B cell (primary cell): ENCODE results near the gene SLC35B2. TPM values are rescaled to one million over a fixed set of nuclear protein-coding genes. Genes with fewer than 3 reads are reported as not detected.
A peak's percentile ranks its signal among the peaks of the same experiment; 100 is the strongest.

Experiments used
- ATAC-seq: fragments of 200-7000 bp; cut with Tn5 transposase; one replicate; pipeline ENCODE4 v1.10.0; 2021; ENCODE audit warnings: low read depth, mild to moderate bottlenecking, moderate number of reproducible peaks, moderate library complexity
- CTCF ChIA-PET: fragments of 350-600 bp; sonication (Branson Sonifier 250); formaldehyde crosslinking; loops from one replicate; lab custom pipeline; 2021; ENCODE audit warnings: antibody characterized with exemption, inconsistent platforms; lab: Charles Lee
- POLR2A ChIA-PET: fragments of 350-600 bp; sonication (Branson Sonifier 250); formaldehyde crosslinking; loops from one replicate; lab custom pipeline; 2021; ENCODE audit warnings: antibody characterized with exemption; lab: Charles Lee
- DNase-seq: peaks from one replicate; pipeline ENCODE4 v3.0.0; 2013
- H2AFZ ChIP-seq: 2 replicates; pipeline ENCODE4 v1.6.1; 2012; ENCODE audit warnings: mild to moderate bottlenecking, low read depth, low read length; ENCODE audit not compliant: insufficient read depth, poor library complexity, severe bottlenecking
- H3K27ac ChIP-seq, 2 donors: 1 replicate in 1 of 2; 2 replicates in 1 of 2; pipeline ENCODE4 v1.5.1; 2012 to 2013; ENCODE audit warnings: low read length in 2 of 2, mild to moderate bottlenecking in 2 of 2, moderate library complexity in 1 of 2
- H3K27me3 ChIP-seq, 4 experiments: fragments of 200-600 bp in 1 of 4; sonication (generic) in 1 of 4; replicated peaks in 1 of 4; 1 replicate in 2 of 4; 2 replicates in 2 of 4; pipeline versions ENCODE4 v1.6.1 to v1.7.0; 2013 to 2016; ENCODE audit warnings: low read length in 3 of 4, mild to moderate bottlenecking in 2 of 4, mixed read lengths in 1 of 4, moderate library complexity in 1 of 4; ENCODE audit not compliant: insufficient read depth in 4 of 4, control insufficient read depth in 3 of 4; ENCODE audit errors: control extremely low read depth in 1 of 4
- H3K36me3 ChIP-seq, 2 experiments: replicated peaks in 1 of 2; 1 replicate in 1 of 2; 2 replicates in 1 of 2; pipeline versions ENCODE4 v1.6.1 to v1.7.1; 2013; ENCODE audit warnings: low read length in 1 of 2; ENCODE audit not compliant: insufficient read depth in 2 of 2, control insufficient read depth in 1 of 2; ENCODE audit errors: control extremely low read depth in 1 of 2, extremely low read depth in 1 of 2
- H3K4me1 ChIP-seq, 2 donors: fragments of 200-600 bp in 1 of 2; sonication (generic) in 1 of 2; 1 replicate in 1 of 2; 2 replicates in 1 of 2; pipeline versions ENCODE4 v1.5.1 to v1.6.1; 2013 to 2017; ENCODE audit warnings: low read length in 2 of 2; ENCODE audit not compliant: control insufficient read depth in 2 of 2, insufficient read depth in 2 of 2
- H3K4me2 ChIP-seq: replicated peaks from 2 replicates; pipeline ENCODE3; 2012; ENCODE audit warnings: mild to moderate bottlenecking, low read depth, low read length; ENCODE audit not compliant: poor library complexity, severe bottlenecking
- H3K4me3 ChIP-seq, 5 experiments: fragments of 200-600 bp in 1 of 5; sonication (generic) in 1 of 5; 1 replicate in 3 of 5; 2 replicates in 2 of 5; pipeline versions ENCODE4 v1.5.1 to v1.7.0; 2011 to 2016; ENCODE audit warnings: low read length in 4 of 5, mild to moderate bottlenecking in 4 of 5, low read depth in 2 of 5, control low read depth in 1 of 5, moderate library complexity in 1 of 5; ENCODE audit not compliant: insufficient read depth in 1 of 5; ENCODE audit errors: control extremely low read depth in 1 of 5, extremely low read depth in 1 of 5
- H3K79me2 ChIP-seq: fragments of 200-600 bp; sonication (generic); one replicate; pipeline ENCODE4 v1.6.0; 2016; ENCODE audit warnings: low read length; ENCODE audit not compliant: control insufficient read depth, insufficient read depth
- H3K9ac ChIP-seq: fragments of 200-600 bp; sonication (generic); 2 replicates; pipeline ENCODE4 v1.6.1; 2017; ENCODE audit warnings: mild to moderate bottlenecking, low read length, moderate library complexity
- H3K9me3 ChIP-seq, 3 donors: one replicate each; pipeline versions ENCODE4 v1.6.1 to v1.7.1; 2013; ENCODE audit warnings: low read length in 2 of 3; ENCODE audit not compliant: control insufficient read depth in 2 of 3, insufficient read depth in 1 of 3; ENCODE audit errors: control extremely low read depth in 1 of 3
- H4K20me1 ChIP-seq: 2 replicates; pipeline ENCODE4 v1.6.0; 2012; ENCODE audit warnings: mild to moderate bottlenecking, low read length; ENCODE audit not compliant: insufficient read depth, control insufficient read depth, poor library complexity, severe bottlenecking
- H3K27ac Mint-ChIP-seq: one replicate; pipeline ENCODE4 v1.8.0; 2021; ENCODE audit warnings: mixed read lengths
- H3K27me3 Mint-ChIP-seq: one replicate; pipeline ENCODE4 v1.8.0; 2021; ENCODE audit warnings: mixed read lengths
- H3K4me1 Mint-ChIP-seq: one replicate; pipeline ENCODE4 v1.8.0; 2021; ENCODE audit warnings: mixed read lengths
- H3K4me3 Mint-ChIP-seq: one replicate; pipeline ENCODE4 v1.8.0; 2021; ENCODE audit warnings: mixed read lengths
- H3K9me3 Mint-ChIP-seq: one replicate; pipeline ENCODE4 v1.8.0; 2022; ENCODE audit warnings: mixed read lengths; ENCODE audit not compliant: insufficient read depth
- CTCF ChIP-seq: fragments of 200-600 bp; IDR thresholded peaks from one replicate; pipeline ENCODE4 v1.8.0; 2022; ENCODE audit warnings: antibody characterized with exemption, mild to moderate bottlenecking
- WGBS: methylation state at CpG from one replicate; pipeline ENCODE4 v1.1.5; 2013; ENCODE audit warnings: missing lambda C conversion rate; ENCODE audit not compliant: insufficient coverage; 5-methylcytosine and 5-hydroxymethylcytosine counted together
- intact Hi-C: fragments of 100-400 bp; cut with micrococcal nuclease; formaldehyde crosslinking; loops from one replicate; pipeline ENCODE4 v1.10.0; 2022
- polyA plus RNA-seq: library from polyadenylated mRNA; depleted of rRNA; stranded (reverse); fragments of >200 nt; gene quantifications from 2 replicates; pipeline ENCODE4 v1.2.3, GENCODE V29; 2012
- total RNA-seq, 2 donors: library from RNA; stranded (reverse); fragments of 120-200 nt in 1 of 2; gene quantifications; 1 replicate in 1 of 2; 2 replicates in 1 of 2; pipeline versions ENCODE4 v1.2.3 to v1.2.4, GENCODE V29; 2013 to 2022

SLC35B2 gene
- total and polyA plus RNA-seq, 2 donors (not counting 1 experiment from before 2014, with no cell fraction given), result 30.0 to 35.2 TPM

- POLR2A ChIA-PET, result interaction anchor here (0.5 to 7.9 kb wide), 7 partner anchors 8 to 90 kb away, joined by 3 to 105 read pairs (median 5); partner anchors contain the start of gene HSP90AB1
- 0% methylated on average over 11 of the region's 13 CpGs for WGBS
- H3K4me1 Mint-ChIP-seq, result peaks cover 69% of the 10 kb centered on the region
Measured at GRCh38 chr6:44264154-44265006, 7.1 kb upstream of the SLC35B2 start.

More at GRCh38 chr6:44264154-44265006, 7.1 kb upstream of the SLC35B2 start:
- no peak overlapping the region for H2AFZ ChIP-seq
- ATAC-seq (peak; percentile 58), DNase-seq (peak; percentile 92)
- H3K36me3 ChIP-seq, result peaks cover 4 to 36% of the 10 kb centered on the region in 2 experiments
- H3K9ac ChIP-seq, result peak overlapping the region; percentile 93
- H3K27me3 ChIP-seq, result peaks cover 0 to 5% (median under 1%) of the 10 kb centered on the region in 4 experiments
- no peaks in the 10 kb centered on the region for H3K9me3 Mint-ChIP-seq
- H3K9me3 ChIP-seq, result no peaks in the 10 kb centered on the region
- peaks cover 53% of the 10 kb centered on the region for H3K79me2 ChIP-seq
- peak overlapping the region; percentile 95 for H3K4me2 ChIP-seq
- H3K4me1 ChIP-seq, result peaks cover 50 to 63% of the 10 kb centered on the region in 2 donors
- CTCF ChIA-PET, result interaction anchor here (0.6 to 2.8 kb wide), 13 partner anchors 9 to 168 kb away, joined by 3 to 20 read pairs (median 6); partner anchors contain the start of genes HSP90AB1 and SLC29A1
- peak overlapping the region; percentile 100 for H3K27ac Mint-ChIP-seq
- intact Hi-C loops, result loop anchor here (1.0 to 5.0 kb wide), 7 partner anchors 7 to 1092 kb away; partner anchors contain the start of genes AARS2, CDC5L, MRPL14 and SLC35B2
- H3K27me3 Mint-ChIP-seq, result peaks cover 2% of the 10 kb centered on the region
- peaks cover 27% of the 10 kb centered on the region for H4K20me1 ChIP-seq
- peak overlapping the region; percentile 94 to 99 (median 98) for H3K4me3 ChIP-seq
- H3K27ac ChIP-seq, result peak overlapping the region; percentile 96 to 98
- no peak for TF ChIP-seq CTCF
- peak overlapping the region; percentile 100 for H3K4me3 Mint-ChIP-seq
